HCT116 (cell line): Measurements from ENCODE around the gene FBRS. TPM values are rescaled to one million over a fixed set of nuclear protein-coding genes. Genes with fewer than 3 reads are reported as not detected.

ENCODE experiments used
- ATAC-seq: fragments of 200-7000 bp; cut with Tn5 transposase; 2 replicates; pipeline ENCODE4 v1.9.1; 2020; ENCODE audit warnings: mild to moderate bottlenecking, moderate library complexity
- BruUV-seq: library from RNA; stranded (reverse); fragments of 400-500 nt; replicated peaks from 2 replicates; lab custom pipeline; 2021; lab: Mats Ljungman, UMichigan
- CTCF ChIA-PET: fragments of 300-600 bp; sonication (Branson Sonifier 250); formaldehyde crosslinking; loops from one replicate; lab custom pipeline; 2021; ENCODE audit warnings: antibody characterized with exemption; lab: Charles Lee
- POLR2A ChIA-PET: fragments of 300-600, 350-600 bp; sonication (Branson Sonifier 250); formaldehyde crosslinking; loops from one replicate; lab custom pipeline; 2021; ENCODE audit warnings: antibody characterized with exemption; lab: Charles Lee
- RAD21 ChIA-PET, 2 experiments: fragments of 300-600 bp; sonication (Branson Sonifier 250); formaldehyde crosslinking; loops; one replicate each; lab custom pipeline; 2023; ENCODE audit warnings: low total read pairs in 2 of 2; ENCODE audit not compliant: uncharacterized antibody in 2 of 2, unreplicated experiment in 2 of 2, low non-redundant PET in 1 of 2; lab: Charles Lee
- DNase-seq: peaks from one replicate; pipeline ENCODE4 v3.0.0-alpha.2; 2010; ENCODE audit warnings: low read depth, low spot score
- H2AFZ ChIP-seq: fragments of 200-600 bp; shearing (Covaris generic), sonication (generic); 2 replicates; pipeline ENCODE4 v1.6.1; 2017; ENCODE audit warnings: low read depth, mixed run types, mixed read lengths, antibody characterized with exemption, low read length; ENCODE audit not compliant: poor library complexity, severe bottlenecking
- H3K27ac ChIP-seq: 2 replicates; pipeline ENCODE4 v1.5.1; 2012; ENCODE audit warnings: low read depth, low read length
- H3K27me3 ChIP-seq: fragments of 200-600 bp; sonication (generic); 2 replicates; pipeline ENCODE4 v1.6.1; 2016; ENCODE audit warnings: mixed run types, low read length, mixed read lengths; ENCODE audit not compliant: insufficient read depth
- H3K36me3 ChIP-seq, 2 experiments: fragments of 200-500 bp in 1 of 2; fragments of 200-600 bp in 1 of 2; sonication (Bioruptor generic) in 1 of 2; sonication (generic) in 1 of 2; 2 replicates each; pipeline versions ENCODE4 v1.5.1 to v1.6.1; 2014 to 2016; ENCODE audit warnings: low read length in 2 of 2, inconsistent platforms in 1 of 2, mixed read lengths in 1 of 2, mixed run types in 1 of 2; ENCODE audit not compliant: insufficient read depth in 2 of 2, control insufficient read depth in 1 of 2
- H3K4me1 ChIP-seq, 2 experiments: fragments of 200-600 bp in 1 of 2; sonication (generic) in 1 of 2; 2 replicates each; pipeline versions ENCODE4 v1.5.1 to v1.6.1; 2012 to 2017; ENCODE audit warnings: low read length in 2 of 2, inconsistent platforms in 1 of 2, mild to moderate bottlenecking in 1 of 2, mixed read lengths in 1 of 2, mixed run types in 1 of 2, moderate library complexity in 1 of 2; ENCODE audit not compliant: insufficient read depth in 2 of 2, control insufficient read depth in 1 of 2
- H3K4me2 ChIP-seq: fragments of 200-600 bp; sonication (generic); 2 replicates; pipeline ENCODE4 v1.6.1; 2017; ENCODE audit warnings: mixed run types, low read length, mixed read lengths
- H3K4me3 ChIP-seq, 2 experiments: fragments of 200-600 bp in 1 of 2; sonication (generic) in 1 of 2; replicated peaks in 1 of 2; 2 replicates each; pipeline ENCODE4 v1.5.1; 2011 to 2016; ENCODE audit warnings: low read length in 2 of 2, control low read depth in 1 of 2, low read depth in 1 of 2, mild to moderate bottlenecking in 1 of 2, mixed read lengths in 1 of 2, mixed run types in 1 of 2
- H3K79me2 ChIP-seq: fragments of 200-600 bp; sonication (generic); 2 replicates; pipeline ENCODE4 v1.6.1; 2017; ENCODE audit warnings: mild to moderate bottlenecking, mixed run types, low read length, moderate library complexity, mixed read lengths; ENCODE audit not compliant: insufficient read depth
- H3K9ac ChIP-seq: fragments of 200-600 bp; sonication (generic); 2 replicates; pipeline ENCODE4 v1.6.1; 2016; ENCODE audit warnings: low read length, mixed read lengths
- H3K9me2 ChIP-seq: fragments of 200-600 bp; sonication (generic), shearing (Covaris generic); 2 replicates; pipeline ENCODE4 v1.6.1; 2017; ENCODE audit warnings: mixed run types, mild to moderate bottlenecking, moderate library complexity; ENCODE audit not compliant: insufficient read depth
- H3K9me3 ChIP-seq, 2 experiments: fragments of 200-500 bp in 1 of 2; fragments of 200-600 bp in 1 of 2; sonication (Bioruptor generic) in 1 of 2; sonication (generic) in 1 of 2; 2 replicates each; pipeline ENCODE4 v1.6.1; 2014 to 2017; ENCODE audit warnings: low read length in 2 of 2, mixed read lengths in 2 of 2, inconsistent platforms in 1 of 2, low read depth in 1 of 2, mild to moderate bottlenecking in 1 of 2, mixed run types in 1 of 2, moderate library complexity in 1 of 2; ENCODE audit not compliant: control insufficient read depth in 1 of 2, insufficient read depth in 1 of 2
- H4K20me1 ChIP-seq: fragments of 200-600 bp; sonication (generic), shearing (Covaris generic); 2 replicates; pipeline ENCODE4 v1.6.1; 2017; ENCODE audit warnings: mixed run types, mild to moderate bottlenecking, moderate library complexity; ENCODE audit not compliant: insufficient read depth
- ATF3 ChIP-seq: IDR thresholded peaks from 2 replicates; pipeline ENCODE4 v1.6.1; 2012
- CBX3 ChIP-seq: IDR thresholded peaks from 2 replicates; pipeline ENCODE4 v1.6.1; 2012; ENCODE audit warnings: low read depth
- CEBPB ChIP-seq: IDR thresholded peaks from 2 replicates; pipeline ENCODE4 v1.6.1; 2012; ENCODE audit warnings: low read depth
- CTCF ChIP-seq, 3 experiments: fragments of 200-600 bp in 1 of 3; sonication (generic) in 1 of 3; IDR thresholded peaks in 2 of 3; conservative IDR thresholded peaks in 1 of 3; 2 replicates each; pipeline ENCODE4 v1.5.1; 2012 to 2017; ENCODE audit warnings: low read depth in 2 of 3, low read length in 2 of 3, antibody characterized with exemption in 1 of 3, borderline replicate concordance in 1 of 3, control low read depth in 1 of 3, mild to moderate bottlenecking in 1 of 3, mixed read lengths in 1 of 3, mixed run types in 1 of 3, moderate library complexity in 1 of 3; ENCODE audit not compliant: insufficient read depth in 1 of 3
- ELF1 ChIP-seq: IDR thresholded peaks from 2 replicates; pipeline ENCODE4 v1.6.1; 2012; ENCODE audit warnings: low read depth, borderline replicate concordance
- EZH2 ChIP-seq: fragments of 200-600 bp; sonication (generic); IDR thresholded peaks from 2 replicates; pipeline ENCODE4 v1.6.1; 2017; ENCODE audit warnings: antibody characterized with exemption, mixed run types
- EZH2phosphoT487 ChIP-seq: fragments of 200-600 bp; IDR thresholded peaks from 2 replicates; pipeline ENCODE4 v1.6.1; 2018; ENCODE audit warnings: antibody characterized with exemption, borderline replicate concordance
- FOSL1 ChIP-seq: IDR thresholded peaks from 2 replicates; pipeline ENCODE4 v1.6.1; 2012; ENCODE audit warnings: low read depth
- JUND ChIP-seq: IDR thresholded peaks from 2 replicates; pipeline ENCODE4 v1.6.1; 2012
- MAX ChIP-seq: IDR thresholded peaks from 2 replicates; pipeline ENCODE4 v1.6.1; 2012
- POLR2A ChIP-seq: IDR thresholded peaks from 2 replicates; pipeline ENCODE4 v1.7.0; 2011; ENCODE audit warnings: borderline replicate concordance; ENCODE audit not compliant: insufficient read depth, insufficient read length; ENCODE audit errors: extremely low read depth
- POLR2AphosphoS5 ChIP-seq: IDR thresholded peaks from 2 replicates; pipeline ENCODE4 v1.6.1; 2011; ENCODE audit warnings: mild to moderate bottlenecking, low read depth, low read length, moderate library complexity
- RAD21 ChIP-seq: IDR thresholded peaks from 2 replicates; pipeline ENCODE4 v1.6.1; 2012; ENCODE audit warnings: low read depth, mild to moderate bottlenecking
- REST ChIP-seq: IDR thresholded peaks from 2 replicates; pipeline ENCODE4 v1.6.1; 2012; ENCODE audit warnings: low read depth
- SP1 ChIP-seq: IDR thresholded peaks from 2 replicates; pipeline ENCODE4 v1.6.1; 2012; ENCODE audit warnings: low read depth
- TCF7L2 ChIP-seq: IDR thresholded peaks from 2 replicates; pipeline ENCODE4 v1.7.0; 2011; ENCODE audit warnings: borderline replicate concordance, inconsistent platforms; ENCODE audit not compliant: insufficient read depth, insufficient read length; ENCODE audit errors: extremely low read depth
- ZBTB33 ChIP-seq: IDR thresholded peaks from 2 replicates; pipeline ENCODE4 v1.6.1; 2011; ENCODE audit warnings: mild to moderate bottlenecking, low read length, moderate library complexity; ENCODE audit not compliant: insufficient replicate concordance; ENCODE audit errors: extremely low read depth
- ZFX ChIP-seq: fragments of 450-650 bp; IDR thresholded peaks from 2 replicates; pipeline ENCODE4 v1.6.1; 2017
- ZNF274 ChIP-seq: fragments of 200-500 bp; sonication (Bioruptor generic); IDR thresholded peaks from 2 replicates; pipeline ENCODE4 v1.6.1; 2014; ENCODE audit warnings: mild to moderate bottlenecking, low read depth, low read length, inconsistent platforms
- intact Hi-C: fragments of 100-400 bp; cut with micrococcal nuclease; formaldehyde crosslinking; loops from 2 replicates; pipeline ENCODE4 v1.10.0; 2022
- total RNA-seq: library from RNA; stranded (reverse); gene quantifications from one replicate; pipeline ENCODE4 v1.2.1, GENCODE V29; 2021; ENCODE audit not compliant: unreplicated experiment

The FBRS gene
- total RNA-seq, 1 experiment from 2014 or later, result 65.3 TPM

- no peak overlapping the region for H3K4me2 ChIP-seq
- no peaks in the 10 kb centered on the region for H3K9me2 ChIP-seq
- peaks cover 6% of the 10 kb centered on the region; the same call in 1 of the 2 replicates for H4K20me1 ChIP-seq
- H3K4me3 ChIP-seq, result no peak overlapping the region
- no peaks in the 10 kb centered on the region for H3K4me1 ChIP-seq
- CTCF ChIA-PET, result no interaction called here
- no peaks in the 10 kb centered on the region for H3K27me3 ChIP-seq
- intact Hi-C loops, result no loop called here
- H3K36me3 ChIP-seq, result peaks cover 71 to 88% of the 10 kb centered on the region in 2 experiments
- RAD21 ChIA-PET, result no interaction called here
- no peak overlapping the region for H3K27ac ChIP-seq
- ATAC-seq, result no peak
- no peak for TF ChIP-seq JUND
- no peak for TF ChIP-seq ZBTB33
- no peak for TF ChIP-seq EZH2phosphoT487
- TF ChIP-seq EZH2, result no peak
- no peak for TF ChIP-seq REST
- TF ChIP-seq FOSL1, result no peak
- TF ChIP-seq MAX, result no peak
- TF ChIP-seq ELF1, result no peak
- TF ChIP-seq CEBPB, result no peak
- TF ChIP-seq POLR2A, result no peak
- TF ChIP-seq RAD21, result no peak
- no peak for TF ChIP-seq SP1
- no peak for TF ChIP-seq POLR2AphosphoS5
- no peak for TF ChIP-seq ZNF274
- no peak for TF ChIP-seq TCF7L2
- no peak for TF ChIP-seq CTCF (IDR thresholded peaks at IDR 0.05 in 2 of 3, conservative IDR thresholded peaks at IDR 0.05 in 1 of 3; ENCODE audit: borderline replicate concordance in 1 of 3, insufficient read depth in 1 of 3, low read depth in 2 of 3, low read length in 2 of 3)
- no peak for TF ChIP-seq ZFX
- TF ChIP-seq ATF3, result no peak
- no peak for TF ChIP-seq CBX3
- TF ChIP-seq, all 23 proteins: peak for 0
- Histone ChIP-seq H3K9me3 (no peaks in the 10 kb centered on the region), H3K79me2 (peaks cover 71% of the 10 kb centered on the region), H2AFZ (no peak overlapping the region), H3K9ac (no peak overlapping the region)
- BruUV-seq, result no TSS peak
- POLR2A ChIA-PET, result no interaction called here
- no peak for DNase-seq
These were observed 52.7 kb downstream of the FBRS start for GRCh38 chr16:30710971-30711370.
